ENCODE results near the gene GTF2A1L. TPM values are rescaled to one million over a fixed set of nuclear protein-coding genes. Genes with fewer than 3 reads are reported as not detected.

GTF2A1L gene
- total RNA-seq, 1 donor from 2014 or later, result 12.8 TPM

GRCh38 chr2:48715956-48716355 is 98.3 kb downstream of the GTF2A1L start:
- H3K27ac ChIP-seq, result no peak overlapping the region
- no peak overlapping the region for H3K4me3 ChIP-seq
- no peaks in the 10 kb centered on the region for H3K36me3 ChIP-seq
- H3K4me1 ChIP-seq, result peaks cover 12% of the 10 kb centered on the region
- DNase-seq (ENCODE audit: extremely low spot score in 2 of 2), result no peak
- intact Hi-C loops (cut with DNase I), result no loop called here
- no peaks in the 10 kb centered on the region for H3K9me3 ChIP-seq
- no peak for TF ChIP-seq POLR2A (IDR thresholded peaks at IDR 0.05)
- TF ChIP-seq POLR2AphosphoS5 (IDR thresholded peaks at IDR 0.05; ENCODE audit: insufficient read depth in 1 of 2, low read depth in 1 of 2), result no peak
- no peaks in the 10 kb centered on the region for H3K27me3 ChIP-seq

GRCh38 chr2:48717846-48718245 is 100.2 kb downstream of the GTF2A1L start:
- intact Hi-C loops (cut with DNase I), result no loop called here
- no peaks in the 10 kb centered on the region for H3K36me3 ChIP-seq
- no peaks in the 10 kb centered on the region for H3K9me3 ChIP-seq
- TF ChIP-seq POLR2A (IDR thresholded peaks at IDR 0.05) (no peak), POLR2AphosphoS5 (IDR thresholded peaks at IDR 0.05; ENCODE audit: insufficient read depth in 1 of 2, low read depth in 1 of 2) (no peak), CTCF (IDR thresholded peaks at IDR 0.05) (no peak)
- H3K4me3 ChIP-seq, result no peak overlapping the region
- DNase-seq (ENCODE audit: extremely low spot score in 2 of 2), result no peak
- H3K27ac ChIP-seq, result no peak overlapping the region
- H3K4me1 ChIP-seq, result peaks cover 12% of the 10 kb centered on the region
- no peaks in the 10 kb centered on the region for H3K27me3 ChIP-seq

- H3K27me3 ChIP-seq, result no peaks in the 10 kb centered on the region
- TF ChIP-seq CTCF (IDR thresholded peaks at IDR 0.05) (no peak), POLR2A (IDR thresholded peaks at IDR 0.05) (no peak), POLR2AphosphoS5 (IDR thresholded peaks at IDR 0.05; ENCODE audit: insufficient read depth in 1 of 2, low read depth in 1 of 2) (no peak)
- H3K36me3 ChIP-seq, result no peaks in the 10 kb centered on the region
- peaks cover 11% of the 10 kb centered on the region for H3K4me1 ChIP-seq
- intact Hi-C loops (cut with DNase I), result no loop called here
- DNase-seq (ENCODE audit: extremely low spot score in 2 of 2), result no peak
- H3K4me3 ChIP-seq, result no peak overlapping the region
- no peak overlapping the region for H3K27ac ChIP-seq
- H3K9me3 ChIP-seq, result no peaks in the 10 kb centered on the region
Observed at GRCh38 chr2:48719480-48720177, 102.0 kb downstream of the GTF2A1L start.

DNA sequence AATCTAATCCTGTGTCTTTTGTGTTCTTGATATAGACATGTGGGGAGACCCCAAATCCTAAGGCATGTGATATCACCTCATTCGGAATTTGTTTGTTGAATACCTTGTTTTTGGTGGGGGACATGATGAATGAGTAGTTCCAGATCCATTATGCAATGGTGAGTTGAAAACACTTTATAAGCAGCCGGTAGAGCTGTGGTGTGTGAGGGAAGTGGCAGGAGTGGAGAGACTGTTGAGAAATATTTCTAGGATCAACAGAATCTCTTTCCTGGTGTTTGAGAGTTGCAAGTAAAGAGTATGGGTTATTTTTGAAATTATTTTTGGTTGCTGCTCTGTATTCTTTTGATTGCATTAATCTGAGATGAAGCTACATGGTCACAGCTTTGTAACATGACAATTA is 103.5 kb downstream of the GTF2A1L start:
- no peaks in the 10 kb centered on the region for H3K4me1 ChIP-seq
- DNase-seq (ENCODE audit: extremely low spot score in 2 of 2), result no peak
- no peaks in the 10 kb centered on the region for H3K9me3 ChIP-seq
- H3K4me3 ChIP-seq, result no peak overlapping the region
- no peaks in the 10 kb centered on the region for H3K27me3 ChIP-seq
- H3K36me3 ChIP-seq, result no peaks in the 10 kb centered on the region
- H3K27ac ChIP-seq, result no peak overlapping the region
- intact Hi-C loops (cut with DNase I), result no loop called here
- TF ChIP-seq POLR2A (IDR thresholded peaks at IDR 0.05) (no peak), CTCF (IDR thresholded peaks at IDR 0.05) (no peak), POLR2AphosphoS5 (IDR thresholded peaks at IDR 0.05; ENCODE audit: insufficient read depth in 1 of 2, low read depth in 1 of 2) (no peak)

DNA sequence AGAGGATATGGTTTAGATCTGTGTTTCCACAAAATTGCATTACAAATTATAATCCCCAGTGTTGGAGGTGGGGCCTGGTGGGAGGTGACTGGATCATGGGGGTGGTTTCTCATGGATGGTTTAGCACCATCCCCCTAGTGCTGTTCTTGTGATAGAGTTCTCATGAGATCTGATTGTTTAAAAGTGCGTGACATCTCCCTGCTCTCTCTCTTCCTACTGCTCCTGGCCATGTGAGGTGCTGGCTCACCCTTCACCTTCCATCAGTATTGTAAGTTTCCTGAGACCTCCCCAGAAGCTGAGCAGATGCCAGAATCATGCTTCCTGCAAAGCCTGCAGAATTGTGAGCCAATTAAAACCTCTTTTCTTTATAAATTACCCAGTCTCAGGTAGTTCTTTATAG is 104.7 kb downstream of the GTF2A1L start:
- H3K27ac ChIP-seq, result no peak overlapping the region
- no peaks in the 10 kb centered on the region for H3K36me3 ChIP-seq
- DNase-seq (ENCODE audit: extremely low spot score in 2 of 2), result no peak
- no peaks in the 10 kb centered on the region for H3K27me3 ChIP-seq
- no peak overlapping the region for H3K4me3 ChIP-seq
- no peaks in the 10 kb centered on the region for H3K9me3 ChIP-seq
- intact Hi-C loops (cut with DNase I), result no loop called here
- H3K4me1 ChIP-seq, result no peaks in the 10 kb centered on the region
- TF ChIP-seq POLR2A (IDR thresholded peaks at IDR 0.05) (no peak), POLR2AphosphoS5 (IDR thresholded peaks at IDR 0.05; ENCODE audit: insufficient read depth in 1 of 2, low read depth in 1 of 2) (no peak), CTCF (IDR thresholded peaks at IDR 0.05) (no peak)
